ENCODE results near the gene LPP.

LPP gene

DNA sequence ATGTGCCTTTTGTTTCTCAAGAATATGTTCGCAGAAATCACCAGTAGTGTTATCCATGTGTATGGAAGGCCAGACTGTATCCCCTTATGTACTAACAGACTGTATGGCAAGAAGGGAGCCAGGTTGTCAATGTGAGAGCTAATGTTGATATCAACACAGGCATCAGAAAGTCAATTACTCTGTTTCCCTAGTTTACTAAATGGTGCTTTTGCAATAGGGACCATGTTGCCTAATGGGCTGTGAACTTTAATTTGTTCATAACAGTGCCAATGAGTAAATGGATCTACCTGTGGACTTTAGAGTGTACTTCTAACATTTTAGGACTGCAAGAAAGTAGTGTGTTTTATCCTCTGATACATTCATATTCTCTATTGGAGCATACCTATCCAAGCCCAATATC is 586.1 kb downstream of the LPP start:
- Histone ChIP-seq H3K9ac (ENCODE audit: low read length) (no peak overlapping the region), H3K36me3 (replicated peaks; ENCODE audit: insufficient read depth, low read length) (no peaks in the 10 kb centered on the region), H3K4me3 (ENCODE audit: low read length) (no peak overlapping the region), H4K20me1 (ENCODE audit: insufficient read depth, low read length) (no peaks in the 10 kb centered on the region), H3K9me2 (replicated peaks; ENCODE audit: insufficient read depth, low read length) (no peaks in the 10 kb centered on the region), H3K27ac (ENCODE audit: low read length) (no peak overlapping the region), H3K9me3 (replicated peaks; ENCODE audit: insufficient read depth, low read length) (no peaks in the 10 kb centered on the region), H3K79me2 (ENCODE audit: low read length) (no peaks in the 10 kb centered on the region), H3F3A (ENCODE audit: insufficient read depth, low read length) (no peaks in the 10 kb centered on the region), H3K27me3 (replicated peaks; ENCODE audit: insufficient read depth, low read length) (no peaks in the 10 kb centered on the region), H3K4me2 (ENCODE audit: low read depth, low read length) (no peak overlapping the region), H3K4me1 (ENCODE audit: low read length) (no peaks in the 10 kb centered on the region), H2AFZ (ENCODE audit: low read length) (no peak overlapping the region)
- TF ChIP-seq EZH2phosphoT487 (IDR thresholded peaks at IDR 0.05; ENCODE audit: low read length) (no peak), EZH2 (optimal IDR thresholded peaks at IDR 0.05; ENCODE audit: low read depth, low read length) (no peak)
- TF ChIP-seq, protein P1, sequence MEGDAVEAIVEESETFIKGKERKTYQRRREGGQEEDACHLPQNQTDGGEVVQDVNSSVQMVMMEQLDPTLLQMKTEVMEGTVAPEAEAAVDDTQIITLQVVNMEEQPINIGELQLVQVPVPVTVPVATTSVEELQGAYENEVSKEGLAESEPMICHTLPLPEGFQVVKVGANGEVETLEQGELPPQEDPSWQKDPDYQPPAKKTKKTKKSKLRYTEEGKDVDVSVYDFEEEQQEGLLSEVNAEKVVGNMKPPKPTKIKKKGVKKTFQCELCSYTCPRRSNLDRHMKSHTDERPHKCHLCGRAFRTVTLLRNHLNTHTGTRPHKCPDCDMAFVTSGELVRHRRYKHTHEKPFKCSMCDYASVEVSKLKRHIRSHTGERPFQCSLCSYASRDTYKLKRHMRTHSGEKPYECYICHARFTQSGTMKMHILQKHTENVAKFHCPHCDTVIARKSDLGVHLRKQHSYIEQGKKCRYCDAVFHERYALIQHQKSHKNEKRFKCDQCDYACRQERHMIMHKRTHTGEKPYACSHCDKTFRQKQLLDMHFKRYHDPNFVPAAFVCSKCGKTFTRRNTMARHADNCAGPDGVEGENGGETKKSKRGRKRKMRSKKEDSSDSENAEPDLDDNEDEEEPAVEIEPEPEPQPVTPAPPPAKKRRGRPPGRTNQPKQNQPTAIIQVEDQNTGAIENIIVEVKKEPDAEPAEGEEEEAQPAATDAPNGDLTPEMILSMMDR (IDR thresholded peaks at IDR 0.05; ENCODE audit: low read length), result no peak
- DNase-seq, result no peak

DNA sequence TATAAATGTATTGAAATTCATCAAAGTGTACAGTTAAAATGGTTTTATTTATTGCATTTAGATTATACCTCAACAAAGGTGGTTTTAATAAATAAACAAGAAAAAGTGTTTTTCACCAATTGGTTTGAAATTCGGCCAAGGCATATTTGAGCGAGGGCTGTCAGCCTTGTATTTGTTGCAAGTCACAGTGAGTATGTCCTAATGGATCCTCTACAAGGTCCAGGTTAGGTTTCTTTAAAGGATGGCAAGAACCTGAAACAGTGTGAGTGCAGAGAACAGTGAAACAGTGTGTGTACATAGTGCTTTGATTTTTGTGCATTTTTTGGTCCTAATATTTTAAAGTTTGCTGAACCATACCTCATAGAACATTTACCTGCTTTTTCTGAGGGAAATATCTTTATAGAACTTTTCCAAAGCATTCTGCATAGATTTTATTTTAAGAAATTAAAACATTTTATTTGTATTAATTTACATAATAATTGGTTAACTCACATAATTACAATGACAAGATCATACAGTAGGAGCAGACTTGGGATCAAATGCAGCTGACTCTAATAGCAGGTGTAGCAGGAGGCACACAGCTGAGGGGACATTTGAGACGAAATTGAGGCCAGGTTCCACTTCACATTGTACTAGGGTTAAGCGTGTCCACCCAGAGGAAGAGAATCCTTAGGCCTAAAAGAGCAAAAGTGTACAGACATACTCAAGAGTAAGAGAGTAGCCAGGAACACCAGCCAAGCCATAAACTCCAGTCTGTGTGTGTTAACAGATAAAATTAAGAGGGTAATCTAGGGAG is 589.0 kb downstream of the LPP start:
- no peaks in the 10 kb centered on the region for H3K9me3 ChIP-seq (replicated peaks; ENCODE audit: insufficient read depth, low read length)
- no peaks in the 10 kb centered on the region for H3K4me1 ChIP-seq (ENCODE audit: low read length)
- no peaks in the 10 kb centered on the region for H3K79me2 ChIP-seq (ENCODE audit: low read length)
- H3K36me3 ChIP-seq (replicated peaks; ENCODE audit: insufficient read depth, low read length), result no peaks in the 10 kb centered on the region
- no peak for TF ChIP-seq EZH2 (optimal IDR thresholded peaks at IDR 0.05; ENCODE audit: low read depth, low read length)
- TF ChIP-seq EZH2phosphoT487 (IDR thresholded peaks at IDR 0.05; ENCODE audit: low read length), result no peak
- TF ChIP-seq, protein P1 (IDR thresholded peaks at IDR 0.05; ENCODE audit: low read length), result no peak
- no peak overlapping the region for H3K9ac ChIP-seq (ENCODE audit: low read length)
- H3K4me2 ChIP-seq (ENCODE audit: low read depth, low read length), result no peak overlapping the region
- no peak for DNase-seq
- H3K9me2 ChIP-seq (replicated peaks; ENCODE audit: insufficient read depth, low read length), result no peaks in the 10 kb centered on the region
- H4K20me1 ChIP-seq (ENCODE audit: insufficient read depth, low read length), result no peaks in the 10 kb centered on the region
- no peaks in the 10 kb centered on the region for H3F3A ChIP-seq (ENCODE audit: insufficient read depth, low read length)
- H3K4me3 ChIP-seq (ENCODE audit: low read length), result no peak overlapping the region
- no peak overlapping the region for H3K27ac ChIP-seq (ENCODE audit: low read length)
- no peak overlapping the region for H2AFZ ChIP-seq (ENCODE audit: low read length)
- H3K27me3 ChIP-seq (replicated peaks; ENCODE audit: insufficient read depth, low read length), result no peaks in the 10 kb centered on the region

GRCh38 chr3:188744166-188744565 is 590.2 kb downstream of the LPP start:
- no peaks in the 10 kb centered on the region for H3K36me3 ChIP-seq (replicated peaks; ENCODE audit: insufficient read depth, low read length)
- no peaks in the 10 kb centered on the region for H3K27me3 ChIP-seq (replicated peaks; ENCODE audit: insufficient read depth, low read length)
- no peaks in the 10 kb centered on the region for H3K9me2 ChIP-seq (replicated peaks; ENCODE audit: insufficient read depth, low read length)
- no peaks in the 10 kb centered on the region for H3F3A ChIP-seq (ENCODE audit: insufficient read depth, low read length)
- no peak overlapping the region for H3K9ac ChIP-seq (ENCODE audit: low read length)
- no peaks in the 10 kb centered on the region for H3K4me1 ChIP-seq (ENCODE audit: low read length)
- no peaks in the 10 kb centered on the region for H3K79me2 ChIP-seq (ENCODE audit: low read length)
- H3K4me2 ChIP-seq (ENCODE audit: low read depth, low read length), result no peak overlapping the region
- no peaks in the 10 kb centered on the region for H3K9me3 ChIP-seq (replicated peaks; ENCODE audit: insufficient read depth, low read length)
- H3K27ac ChIP-seq (ENCODE audit: low read length), result no peak overlapping the region
- TF ChIP-seq, protein P1 (IDR thresholded peaks at IDR 0.05; ENCODE audit: low read length), result no peak
- no peak for TF ChIP-seq EZH2 (optimal IDR thresholded peaks at IDR 0.05; ENCODE audit: low read depth, low read length)
- no peak for TF ChIP-seq EZH2phosphoT487 (IDR thresholded peaks at IDR 0.05; ENCODE audit: low read length)
- H2AFZ ChIP-seq (ENCODE audit: low read length), result no peak overlapping the region
- no peak for DNase-seq
- no peak overlapping the region for H3K4me3 ChIP-seq (ENCODE audit: low read length)
- no peaks in the 10 kb centered on the region for H4K20me1 ChIP-seq (ENCODE audit: insufficient read depth, low read length)

Data from MM.1S (cell line).